Astrocyte (in vitro differentiated cells and primary cell): ENCODE measurements around the gene COL23A1. TPM values are rescaled to one million over a fixed set of nuclear protein-coding genes. Genes with fewer than 3 reads are reported as not detected.

Source experiments
- DNase-seq: peaks from one replicate; pipeline ENCODE4 v3.0.0-alpha.2; 2010; ENCODE audit warnings: low read depth
- FAIRE-seq: peaks from 2 replicates; lab custom pipeline; 2011; peaks lifted over from hg19 to GRCh38; lab: Jason Lieb, UNC
- H2AFZ ChIP-seq: 2 replicates; pipeline ENCODE4 v1.6.0; 2012; ENCODE audit warnings: low read depth, low read length, inconsistent platforms
- H3K27ac ChIP-seq: 2 replicates; pipeline ENCODE4 v1.5.1; 2011; ENCODE audit warnings: low read depth, low read length, inconsistent platforms
- H3K27me3 ChIP-seq: 2 replicates; pipeline ENCODE4 v1.6.0; 2011; ENCODE audit warnings: low read length, inconsistent platforms; ENCODE audit not compliant: insufficient read depth
- H3K36me3 ChIP-seq: 2 replicates; pipeline ENCODE4 v1.5.1; 2011; ENCODE audit warnings: low read length, inconsistent platforms; ENCODE audit not compliant: insufficient read depth
- H3K4me1 ChIP-seq: 2 replicates; pipeline ENCODE4 v1.5.1; 2011; ENCODE audit warnings: low read length, inconsistent platforms; ENCODE audit not compliant: insufficient read depth
- H3K4me2 ChIP-seq: 2 replicates; pipeline ENCODE4 v1.6.0; 2012; ENCODE audit warnings: low read length, inconsistent platforms
- H3K4me3 ChIP-seq: 2 replicates; pipeline ENCODE4 v1.5.1; 2011; ENCODE audit warnings: low read depth, mild to moderate bottlenecking, low read length, inconsistent platforms; ENCODE audit not compliant: insufficient read depth
- H3K79me2 ChIP-seq: 2 replicates; pipeline ENCODE4 v1.6.0; 2012; ENCODE audit warnings: mild to moderate bottlenecking, low read length, inconsistent platforms; ENCODE audit not compliant: insufficient read depth
- H3K9ac ChIP-seq: 2 replicates; pipeline ENCODE4 v1.6.0; 2012; ENCODE audit warnings: mild to moderate bottlenecking, low read length, inconsistent platforms
- H3K9me3 ChIP-seq: 2 replicates; pipeline ENCODE4 v1.5.1; 2012; ENCODE audit warnings: low read depth, mild to moderate bottlenecking, low read length, inconsistent platforms; ENCODE audit not compliant: insufficient read depth
- H4K20me1 ChIP-seq: 2 replicates; pipeline ENCODE4 v1.6.0; 2012; ENCODE audit warnings: low read length, inconsistent platforms; ENCODE audit not compliant: insufficient read depth
- H3K27ac Mint-ChIP-seq: one replicate; pipeline ENCODE4 v1.8.0; 2021; ENCODE audit warnings: mild to moderate bottlenecking, mixed read lengths; ENCODE audit not compliant: unreplicated experiment
- H3K27me3 Mint-ChIP-seq: one replicate; pipeline ENCODE4 v1.8.0; 2021; ENCODE audit warnings: low read depth, mixed read lengths; ENCODE audit not compliant: unreplicated experiment
- H3K36me3 Mint-ChIP-seq: one replicate; pipeline ENCODE4 v1.8.0; 2021; ENCODE audit warnings: low read depth, mixed read lengths; ENCODE audit not compliant: unreplicated experiment
- H3K4me1 Mint-ChIP-seq: one replicate; pipeline ENCODE4 v1.8.0; 2021; ENCODE audit warnings: low read depth, mixed read lengths; ENCODE audit not compliant: unreplicated experiment
- H3K4me3 Mint-ChIP-seq: one replicate; pipeline ENCODE4 v1.8.0; 2021; ENCODE audit warnings: mild to moderate bottlenecking, moderate library complexity, mixed read lengths; ENCODE audit not compliant: unreplicated experiment
- H3K9me3 Mint-ChIP-seq: one replicate; pipeline ENCODE4 v1.8.0; 2021; ENCODE audit warnings: mild to moderate bottlenecking, mixed read lengths; ENCODE audit not compliant: unreplicated experiment
- CTCF ChIP-seq: IDR thresholded peaks from 2 replicates; pipeline ENCODE4 v1.5.1; 2011; ENCODE audit warnings: low read depth, mild to moderate bottlenecking, inconsistent platforms, low read length, moderate library complexity; ENCODE audit not compliant: insufficient read depth
- EZH2 ChIP-seq: IDR thresholded peaks from 2 replicates; pipeline ENCODE4 v1.6.1; 2012; ENCODE audit warnings: mild to moderate bottlenecking, low read length, inconsistent platforms; ENCODE audit not compliant: insufficient read depth
- total RNA-seq: library from RNA; stranded (reverse); gene quantifications from 2 replicates; pipeline ENCODE4 v1.2.1, GENCODE V29; 2021

Gene COL23A1
- total RNA-seq, 1 donor from 2014 or later: 0.16 TPM

DNA sequence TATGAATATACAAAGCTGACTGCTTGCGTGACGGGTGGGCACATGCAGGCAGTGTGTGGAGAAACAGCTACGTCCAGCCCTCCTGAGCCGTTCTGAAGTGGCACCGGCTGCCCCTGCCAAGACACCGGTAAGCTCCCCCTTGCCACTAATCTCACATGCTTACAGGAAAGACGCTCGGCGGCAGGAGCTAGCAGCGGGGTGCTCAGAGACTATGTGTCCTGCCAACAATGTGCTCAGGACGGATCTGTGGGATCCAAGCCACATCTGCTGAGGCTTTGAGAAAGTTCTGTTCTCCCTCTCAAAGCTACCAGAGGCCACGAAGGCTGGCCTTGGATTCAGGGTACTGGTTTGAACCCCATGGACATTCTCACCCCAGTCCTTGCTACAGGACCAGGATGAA, 200.4 kb downstream of the COL23A1 start:
- Histone ChIP-seq H4K20me1 (no peaks in the 10 kb centered on the region), H3K9me3 (no peaks in the 10 kb centered on the region), H3K4me1 (no peaks in the 10 kb centered on the region), H3K27me3 (no peaks in the 10 kb centered on the region), H2AFZ (no peak overlapping the region), H3K36me3 (no peaks in the 10 kb centered on the region), H3K9ac (no peak overlapping the region), H3K4me2 (no peak overlapping the region), H3K4me3 (no peak overlapping the region), H3K27ac (no peak overlapping the region), H3K79me2 (no peaks in the 10 kb centered on the region)
- Mint-ChIP-seq H3K27ac (no peak overlapping the region), H3K4me1 (peaks cover 17% of the 10 kb centered on the region), H3K9me3 (no peaks in the 10 kb centered on the region), H3K4me3 (no peak overlapping the region), H3K27me3 (peaks cover 50% of the 10 kb centered on the region), H3K36me3 (no peaks in the 10 kb centered on the region)
- FAIRE-seq: no peak
- TF ChIP-seq CTCF (no peak), EZH2 (no peak)
- DNase-seq: no peak

DNA sequence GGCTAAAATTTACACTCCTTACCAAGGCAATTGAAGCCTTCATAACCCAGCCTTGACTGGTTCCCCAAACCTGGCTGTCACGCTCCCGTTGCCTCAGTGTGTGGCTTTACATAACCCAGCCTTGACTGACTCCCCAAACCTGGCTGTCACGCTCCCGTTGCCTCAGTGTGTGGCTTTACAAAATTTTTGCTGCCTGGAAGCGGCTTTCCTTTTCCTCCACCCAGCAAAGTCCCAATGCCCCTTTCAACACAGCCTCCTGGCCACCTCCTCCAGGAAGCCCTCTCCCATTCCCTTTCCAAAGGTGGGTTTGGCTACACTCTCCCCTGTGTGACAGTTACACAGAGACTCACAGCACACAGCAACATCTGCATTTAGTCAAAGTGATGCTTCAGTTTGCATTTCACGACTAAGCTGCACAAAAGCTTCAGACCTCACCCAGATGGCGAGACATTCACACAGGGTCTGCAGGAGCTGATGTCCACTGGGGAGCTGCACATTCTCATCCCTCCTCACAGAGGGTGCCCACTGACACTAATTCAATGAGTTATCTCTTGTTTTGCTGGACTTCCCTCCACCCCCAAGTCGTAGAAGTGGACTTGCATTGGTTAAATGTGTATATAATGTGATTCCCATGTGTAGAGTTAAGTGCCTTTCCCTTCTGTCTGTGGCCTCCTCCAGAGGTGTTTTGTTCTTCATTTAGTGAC, 201.0 kb downstream of the COL23A1 start:
- no peaks in the 10 kb centered on the region for H3K36me3 Mint-ChIP-seq
- FAIRE-seq (no peak), DNase-seq (no peak)
- Histone ChIP-seq H3K27ac (no peak overlapping the region), H4K20me1 (no peaks in the 10 kb centered on the region), H3K79me2 (no peaks in the 10 kb centered on the region), H3K9ac (no peak overlapping the region), H3K36me3 (no peaks in the 10 kb centered on the region), H3K9me3 (no peaks in the 10 kb centered on the region), H3K4me2 (no peak overlapping the region), H3K4me1 (no peaks in the 10 kb centered on the region), H3K4me3 (no peak overlapping the region), H2AFZ (no peak overlapping the region), H3K27me3 (no peaks in the 10 kb centered on the region)
- no peak overlapping the region for H3K4me3 Mint-ChIP-seq
- TF ChIP-seq EZH2: no peak
- TF ChIP-seq CTCF: no peak
- no peaks in the 10 kb centered on the region for H3K9me3 Mint-ChIP-seq
- H3K27me3 Mint-ChIP-seq: peaks cover 47% of the 10 kb centered on the region
- no peak overlapping the region for H3K27ac Mint-ChIP-seq
- H3K4me1 Mint-ChIP-seq: peaks cover 17% of the 10 kb centered on the region

DNA sequence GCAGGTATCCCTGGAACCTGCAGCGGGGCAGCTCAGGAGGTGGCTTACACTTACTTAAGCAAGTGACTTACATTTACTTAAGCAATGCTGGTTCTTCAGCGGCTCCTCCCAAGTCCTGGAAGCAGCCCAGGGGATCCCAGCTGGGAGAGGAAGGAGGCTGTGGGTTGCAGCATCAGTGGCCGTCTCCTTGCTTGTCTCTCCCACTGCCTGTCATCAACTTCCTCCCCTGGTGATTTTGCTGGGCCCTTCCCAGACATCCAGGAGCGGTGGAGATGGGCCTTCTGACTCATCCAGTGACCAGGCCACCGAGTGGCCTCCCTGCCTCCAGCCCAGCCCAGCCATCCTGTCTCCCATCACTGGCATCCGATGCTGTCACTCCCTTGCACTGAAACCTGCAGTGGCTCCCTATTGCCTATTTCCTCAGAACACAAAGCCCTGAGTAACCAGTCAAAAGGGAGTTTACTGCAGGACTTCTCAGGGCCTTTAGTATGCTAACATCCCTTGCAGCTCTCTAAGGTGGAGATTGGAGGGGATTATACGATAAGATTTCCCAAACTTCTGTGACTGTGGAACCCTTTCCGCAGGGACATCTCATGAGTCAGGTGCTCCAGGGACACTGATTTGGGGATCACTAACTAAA, 201.7 kb downstream of the COL23A1 start:
- Histone ChIP-seq H4K20me1 (no peaks in the 10 kb centered on the region), H3K9ac (no peak overlapping the region), H3K9me3 (no peaks in the 10 kb centered on the region), H3K4me1 (no peaks in the 10 kb centered on the region), H3K4me3 (no peak overlapping the region), H3K27me3 (no peaks in the 10 kb centered on the region), H3K27ac (no peak overlapping the region), H3K36me3 (no peaks in the 10 kb centered on the region), H2AFZ (no peak overlapping the region), H3K4me2 (no peak overlapping the region), H3K79me2 (no peaks in the 10 kb centered on the region)
- Mint-ChIP-seq H3K4me3 (no peak overlapping the region), H3K27ac (no peak overlapping the region), H3K4me1 (peaks cover 17% of the 10 kb centered on the region), H3K36me3 (no peaks in the 10 kb centered on the region), H3K27me3 (peaks cover 45% of the 10 kb centered on the region), H3K9me3 (no peaks in the 10 kb centered on the region)
- no peak for DNase-seq
- TF ChIP-seq CTCF (no peak), EZH2 (no peak)
- no peak for FAIRE-seq
